ENCODE results near the gene IGFBP2.

Gene IGFBP2

DNA sequence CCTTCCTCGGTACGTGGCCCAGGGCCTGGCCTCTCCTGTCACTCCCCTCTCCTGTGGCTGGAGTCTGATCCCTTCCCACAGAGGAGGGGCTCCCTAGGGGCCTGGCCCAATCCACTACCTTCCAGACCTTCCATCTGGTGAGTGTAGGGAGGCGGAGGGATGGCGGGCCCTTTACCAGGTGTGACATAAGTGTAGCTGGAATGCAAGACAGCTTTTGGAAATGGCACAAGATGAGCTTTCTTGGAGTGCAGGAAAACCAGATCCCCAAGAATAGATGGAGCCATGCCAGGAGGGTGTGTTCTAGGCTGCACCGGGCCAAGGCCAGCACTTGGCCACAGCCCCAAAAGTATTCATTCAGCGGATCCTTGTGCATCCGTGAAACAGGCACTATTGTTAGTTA lies 32.0 kb downstream of the IGFBP2 start:
- TF ChIP-seq, protein P1, sequence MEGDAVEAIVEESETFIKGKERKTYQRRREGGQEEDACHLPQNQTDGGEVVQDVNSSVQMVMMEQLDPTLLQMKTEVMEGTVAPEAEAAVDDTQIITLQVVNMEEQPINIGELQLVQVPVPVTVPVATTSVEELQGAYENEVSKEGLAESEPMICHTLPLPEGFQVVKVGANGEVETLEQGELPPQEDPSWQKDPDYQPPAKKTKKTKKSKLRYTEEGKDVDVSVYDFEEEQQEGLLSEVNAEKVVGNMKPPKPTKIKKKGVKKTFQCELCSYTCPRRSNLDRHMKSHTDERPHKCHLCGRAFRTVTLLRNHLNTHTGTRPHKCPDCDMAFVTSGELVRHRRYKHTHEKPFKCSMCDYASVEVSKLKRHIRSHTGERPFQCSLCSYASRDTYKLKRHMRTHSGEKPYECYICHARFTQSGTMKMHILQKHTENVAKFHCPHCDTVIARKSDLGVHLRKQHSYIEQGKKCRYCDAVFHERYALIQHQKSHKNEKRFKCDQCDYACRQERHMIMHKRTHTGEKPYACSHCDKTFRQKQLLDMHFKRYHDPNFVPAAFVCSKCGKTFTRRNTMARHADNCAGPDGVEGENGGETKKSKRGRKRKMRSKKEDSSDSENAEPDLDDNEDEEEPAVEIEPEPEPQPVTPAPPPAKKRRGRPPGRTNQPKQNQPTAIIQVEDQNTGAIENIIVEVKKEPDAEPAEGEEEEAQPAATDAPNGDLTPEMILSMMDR (IDR thresholded peaks at IDR 0.05; ENCODE audit: extremely low read depth, missing control alignments) = no peak
- DNase-seq (ENCODE audit: low spot score) = no peak

DNA sequence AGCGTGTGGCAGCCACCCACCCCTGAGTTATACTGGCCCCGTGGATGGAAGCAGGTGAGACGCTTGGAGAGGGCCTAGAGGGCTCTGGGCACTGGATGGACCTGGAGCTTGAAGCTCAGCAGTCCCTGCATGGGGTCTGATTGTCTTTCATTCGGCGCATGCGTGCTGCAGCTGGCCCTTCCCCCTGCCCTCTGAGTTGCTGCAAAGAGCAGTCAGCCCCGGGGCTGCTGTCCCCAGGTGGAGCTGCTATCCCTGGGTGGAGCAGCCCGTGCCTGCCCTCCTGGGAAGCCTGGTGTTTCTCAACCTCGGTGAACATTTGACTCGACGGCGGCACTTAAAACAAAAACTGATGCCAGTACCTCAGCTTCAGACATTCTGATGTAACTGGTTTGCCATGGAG lies 32.5 kb downstream of the IGFBP2 start:
- DNase-seq (ENCODE audit: low spot score) = no peak
- TF ChIP-seq, protein P1 (IDR thresholded peaks at IDR 0.05; ENCODE audit: extremely low read depth, missing control alignments) = no peak

DNA sequence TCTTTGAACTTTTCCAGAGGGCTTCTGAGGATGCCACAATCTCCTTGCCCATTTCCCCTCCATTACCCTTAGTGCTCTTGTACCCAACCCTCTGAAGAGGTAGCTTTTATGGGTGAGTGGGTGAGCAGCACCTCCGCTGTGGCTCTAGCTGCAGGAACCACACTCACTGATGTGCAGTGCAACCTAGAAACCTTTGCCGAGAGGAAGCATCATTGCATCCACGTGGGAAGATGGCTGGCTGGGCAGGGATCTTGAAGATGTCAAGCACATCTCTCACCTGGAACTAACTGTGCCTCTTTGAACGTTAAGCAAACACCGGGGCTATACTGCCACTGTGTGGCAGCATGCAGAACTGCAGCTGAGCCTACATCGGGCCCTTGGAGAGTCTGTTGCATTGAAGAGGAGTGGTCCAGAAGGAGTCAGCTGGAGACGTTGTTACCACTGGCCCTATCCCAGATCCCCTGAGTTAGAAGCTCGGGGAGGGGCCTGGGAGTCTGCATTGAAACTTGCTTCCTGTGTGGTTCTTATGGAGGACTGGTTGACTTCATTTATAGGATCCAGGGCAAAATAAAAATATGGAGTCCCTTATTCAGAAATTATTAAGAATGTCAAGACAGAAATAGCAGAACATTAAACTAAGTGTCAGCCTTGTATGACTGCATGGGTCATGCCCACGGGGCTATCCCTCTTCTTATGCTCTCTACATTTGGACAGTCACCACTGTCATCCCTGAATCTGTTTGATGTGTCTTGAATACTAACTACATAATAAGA lies 33.4 kb downstream of the IGFBP2 start:
- DNase-seq (ENCODE audit: low spot score) = peak; percentile 82
- TF ChIP-seq, protein P1 (IDR thresholded peaks at IDR 0.05; ENCODE audit: extremely low read depth, missing control alignments) = peak; percentile 100

DNA sequence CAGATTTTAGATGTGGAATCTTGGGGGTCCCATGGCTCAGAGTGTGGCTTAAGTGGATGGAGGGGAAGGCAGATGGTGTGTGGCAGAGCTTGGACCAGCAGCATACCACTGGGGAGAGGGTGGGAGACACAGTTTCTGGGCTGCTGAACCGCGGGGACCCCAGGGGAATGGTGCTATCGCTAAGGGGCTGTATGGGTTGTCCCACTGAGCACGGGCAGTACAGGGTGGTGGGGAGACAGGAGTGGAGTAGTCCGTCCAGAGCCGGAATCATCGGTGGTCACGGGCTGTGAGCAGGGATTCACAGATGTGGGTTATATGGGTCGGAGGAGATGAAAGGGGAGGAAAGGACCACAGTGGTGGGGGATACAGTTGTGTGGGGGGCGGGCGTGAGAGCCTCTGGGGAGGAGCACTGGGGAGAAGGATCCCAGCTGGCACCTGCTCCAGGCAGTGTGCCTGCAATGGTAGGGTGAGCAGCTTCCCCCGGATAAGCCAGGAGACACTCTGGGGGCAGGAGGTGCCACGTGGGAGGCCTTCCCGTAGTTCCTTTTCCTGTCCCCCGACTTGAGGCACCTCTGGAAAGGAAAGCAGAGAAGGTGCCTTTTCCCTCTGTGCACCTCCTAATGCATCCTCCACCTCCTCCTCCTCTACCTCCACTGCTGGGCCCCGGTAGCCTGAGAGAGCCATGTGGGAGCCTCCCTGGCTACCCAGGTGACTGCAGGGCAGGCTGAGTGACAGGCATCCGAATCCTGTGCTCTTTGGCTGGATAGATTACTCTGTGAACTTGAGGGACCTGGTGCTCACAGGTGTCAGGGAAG lies 37.3 kb downstream of the IGFBP2 start:
- no peak for DNase-seq (ENCODE audit: low spot score)
- TF ChIP-seq, protein P1 (IDR thresholded peaks at IDR 0.05; ENCODE audit: extremely low read depth, missing control alignments) = no peak

DNA sequence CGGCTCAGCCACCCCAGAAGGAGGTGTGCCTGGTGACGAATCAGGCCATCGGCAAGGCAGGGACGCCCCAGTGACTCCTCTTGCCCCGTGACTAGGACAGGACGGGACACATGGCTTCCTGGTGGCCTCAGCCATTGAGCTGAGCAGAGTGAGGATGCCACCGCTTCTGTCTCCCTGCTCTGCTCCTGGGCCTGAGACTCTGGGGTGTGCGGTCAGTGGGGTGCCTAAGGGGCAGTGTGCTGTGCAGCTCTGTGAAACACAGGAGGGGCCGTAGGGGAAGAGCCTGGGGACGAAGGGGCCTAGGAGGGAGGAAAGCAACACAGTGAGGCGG lies 37.8 kb downstream of the IGFBP2 start:
- TF ChIP-seq, protein P1 (IDR thresholded peaks at IDR 0.05; ENCODE audit: extremely low read depth, missing control alignments) = no peak
- DNase-seq (ENCODE audit: low spot score) = no peak

DNA sequence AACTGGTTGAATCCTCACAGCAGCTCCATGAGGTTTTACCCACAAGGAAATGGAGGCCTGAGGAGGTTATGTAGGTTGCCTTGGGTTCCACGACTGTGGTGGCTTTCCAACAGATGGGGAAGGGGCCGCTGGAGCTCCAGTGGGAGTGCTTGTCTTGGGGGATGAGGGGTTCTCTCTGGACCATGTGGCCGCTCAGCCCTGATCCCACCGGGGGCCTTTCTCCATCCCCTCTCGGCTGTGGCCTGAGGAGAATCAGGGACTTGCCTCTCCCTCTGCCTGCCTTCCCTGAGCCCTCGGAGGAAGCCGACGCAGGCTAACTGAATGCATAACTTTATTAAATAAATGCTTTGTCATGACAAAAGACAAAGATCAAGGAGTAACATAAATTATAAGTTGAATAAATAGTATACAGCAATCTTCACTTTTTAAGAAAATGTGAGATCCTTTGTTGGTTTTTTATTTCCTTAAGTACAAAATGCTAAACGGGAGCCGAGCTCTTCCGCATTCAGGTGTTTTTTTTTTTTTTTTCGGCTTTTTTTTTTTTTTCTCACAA lies 38.6 kb downstream of the IGFBP2 start:
- no peak for DNase-seq (ENCODE audit: low spot score)
- TF ChIP-seq, protein P1 (IDR thresholded peaks at IDR 0.05; ENCODE audit: extremely low read depth, missing control alignments) = no peak

DNA sequence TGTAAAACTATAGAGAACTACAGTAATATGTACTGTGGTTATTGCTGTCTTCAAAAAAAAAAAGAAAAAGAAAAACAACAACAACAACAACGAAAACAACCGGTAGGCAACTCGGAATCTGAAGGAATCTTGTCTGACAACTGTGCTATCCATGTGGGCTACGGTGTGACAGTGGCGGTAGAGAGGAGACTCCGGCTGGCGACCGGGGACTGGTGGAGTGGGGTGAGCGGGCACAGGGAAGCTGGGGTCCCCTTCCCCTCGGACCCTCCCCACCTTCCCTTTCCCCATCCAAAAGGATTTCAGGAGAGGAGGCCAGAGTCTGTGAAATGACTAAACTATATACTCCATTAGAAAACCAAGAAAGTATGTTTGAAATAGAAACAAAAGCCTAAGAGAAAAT lies 39.2 kb downstream of the IGFBP2 start:
- TF ChIP-seq, protein P1 (IDR thresholded peaks at IDR 0.05; ENCODE audit: extremely low read depth, missing control alignments) = no peak
- no peak for DNase-seq (ENCODE audit: low spot score)
